Right lobe of liver (tissue), 6 donors: ENCODE data around the gene IL23R. TPM values are rescaled to one million over a fixed set of nuclear protein-coding genes. Genes with fewer than 3 reads are reported as not detected.

Source experiments
- ATAC-seq, 4 donors: fragments of 200-7000 bp; cut with Tn5 transposase; one replicate each; pipeline ENCODE4 v1.9.1; 2020; ENCODE audit warnings: mild to moderate bottlenecking in 4 of 4, moderate library complexity in 4 of 4
- DNase-seq, 3 donors: peaks; one replicate each; pipeline ENCODE4 v3.0.0-alpha.2; 2020
- H3K27ac ChIP-seq, 3 donors: fragments of 200-600 bp; one replicate each; pipeline ENCODE4 v1.8.0; 2022
- H3K27me3 ChIP-seq, 2 donors: fragments of 200-600 bp; one replicate each; pipeline ENCODE4 v1.8.0; 2022
- H3K36me3 ChIP-seq, 4 donors: fragments of 200-600 bp; sonication (generic) in 1 of 4; one replicate each; pipeline versions ENCODE4 v1.5.1 to v1.8.0; 2017 to 2022; ENCODE audit warnings: control low read depth in 1 of 4
- H3K4me1 ChIP-seq, 4 donors: fragments of 200-600 bp; sonication (generic) in 1 of 4; one replicate each; pipeline versions ENCODE4 v1.5.1 to v1.8.0; 2017 to 2022; ENCODE audit warnings: control low read depth in 1 of 4
- H3K4me3 ChIP-seq, 3 donors: fragments of 200-600 bp; one replicate each; pipeline ENCODE4 v1.8.0; 2022
- H3K9me3 ChIP-seq, 4 donors: fragments of 200-600 bp; sonication (generic) in 1 of 4; one replicate each; pipeline versions ENCODE4 v1.5.1 to v1.8.0; 2017 to 2022; ENCODE audit warnings: control low read depth in 1 of 4
- POLR2A ChIP-seq: fragments of 450-650 bp; IDR thresholded peaks from one replicate; pipeline ENCODE4 v1.6.1; 2017; ENCODE audit warnings: antibody characterized with exemption, mild to moderate bottlenecking
- WGBS: methylation state at CpG from one replicate; pipeline ENCODE4 v1.1.6; 2018; ENCODE audit warnings: low coverage, low lambda C conversion rate; ENCODE audit not compliant: insufficient coverage; ENCODE audit errors: missing lambda C conversion rate; 5-methylcytosine and 5-hydroxymethylcytosine counted together
- intact Hi-C, 2 donors: fragments of 100-400 bp; cut with DNase I; formaldehyde crosslinking; loops; one replicate each; pipeline versions ENCODE4 v1.11.2 to v1.14.1; 2022
- total RNA-seq, 6 experiments: library from RNA; depleted of rRNA in 2 of 6; stranded (reverse); fragments of >200 nt in 2 of 6; fragmentation: NEBNext Ultra II Directional in 3 of 6; extraction: Animal tissue kit (Norgen Biotek cat#: 25700) in 3 of 6; gene quantifications; one replicate each; pipeline versions ENCODE4 v1.1.0 to v1.2.4, GENCODE V29; 2016 to 2023
- TF ChIP-seq, protein P1 (sequence below), 4 donors: fragments of 200-600 bp in 3 of 4; fragments of 450-650 bp in 1 of 4; IDR thresholded peaks; one replicate each; pipeline versions ENCODE4 v1.5.1 to v1.8.0; 2016 to 2022; ENCODE audit warnings: antibody characterized with exemption in 4 of 4, mild to moderate bottlenecking in 2 of 4
- donor health status: DM: no; HTN: yes; CAD: no.
- donor health status: DM: no; HTN: no; CAD: no.
- donor health status: DM: no; HTN: no; CAD: no.
- donor health status: DM: no; HTN: yes; CAD: no.
- donor health status: DM: no; HTN: yes; CAD: no.

IL23R gene
- total RNA-seq, 6 experiments from 2014 or later = 0.12 TPM; not detected in 5

DNA sequence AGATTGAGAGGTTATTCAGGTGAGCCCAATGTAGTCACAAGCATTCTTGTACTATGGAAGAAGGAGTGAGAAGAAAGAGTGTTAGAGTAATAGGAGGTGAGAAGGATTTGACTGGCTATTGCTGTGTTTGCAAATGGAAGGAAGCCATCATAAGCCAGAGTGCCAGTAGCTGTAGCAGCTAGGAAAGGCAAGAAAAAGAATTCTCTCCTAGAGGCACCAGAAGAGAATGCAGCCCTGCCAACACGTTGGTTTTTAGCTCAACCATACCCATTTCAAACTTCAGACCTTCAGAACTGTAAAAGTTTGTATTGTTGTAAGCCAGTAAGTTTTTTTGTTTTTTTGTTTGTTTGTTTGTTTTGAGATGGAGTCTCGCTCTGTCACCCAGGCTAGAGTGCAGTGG is 132.5 kb downstream of the IL23R start:
- DNase-seq (no peak), ATAC-seq (no peak)
- Histone ChIP-seq H3K4me1 (no peaks in the 10 kb centered on the region), H3K27ac (no peak overlapping the region), H3K36me3 (no peaks in the 10 kb centered on the region), H3K27me3 (no peaks in the 10 kb centered on the region), H3K9me3 (no peaks in the 10 kb centered on the region), H3K4me3 (no peak overlapping the region)
- TF ChIP-seq, protein P1, sequence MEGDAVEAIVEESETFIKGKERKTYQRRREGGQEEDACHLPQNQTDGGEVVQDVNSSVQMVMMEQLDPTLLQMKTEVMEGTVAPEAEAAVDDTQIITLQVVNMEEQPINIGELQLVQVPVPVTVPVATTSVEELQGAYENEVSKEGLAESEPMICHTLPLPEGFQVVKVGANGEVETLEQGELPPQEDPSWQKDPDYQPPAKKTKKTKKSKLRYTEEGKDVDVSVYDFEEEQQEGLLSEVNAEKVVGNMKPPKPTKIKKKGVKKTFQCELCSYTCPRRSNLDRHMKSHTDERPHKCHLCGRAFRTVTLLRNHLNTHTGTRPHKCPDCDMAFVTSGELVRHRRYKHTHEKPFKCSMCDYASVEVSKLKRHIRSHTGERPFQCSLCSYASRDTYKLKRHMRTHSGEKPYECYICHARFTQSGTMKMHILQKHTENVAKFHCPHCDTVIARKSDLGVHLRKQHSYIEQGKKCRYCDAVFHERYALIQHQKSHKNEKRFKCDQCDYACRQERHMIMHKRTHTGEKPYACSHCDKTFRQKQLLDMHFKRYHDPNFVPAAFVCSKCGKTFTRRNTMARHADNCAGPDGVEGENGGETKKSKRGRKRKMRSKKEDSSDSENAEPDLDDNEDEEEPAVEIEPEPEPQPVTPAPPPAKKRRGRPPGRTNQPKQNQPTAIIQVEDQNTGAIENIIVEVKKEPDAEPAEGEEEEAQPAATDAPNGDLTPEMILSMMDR (IDR thresholded peaks at IDR 0.05) = no peak
- TF ChIP-seq POLR2A = no peak
- WGBS = 20% methylated on average over 1 of the region's 2 CpGs
- intact Hi-C loops = no loop called here

DNA sequence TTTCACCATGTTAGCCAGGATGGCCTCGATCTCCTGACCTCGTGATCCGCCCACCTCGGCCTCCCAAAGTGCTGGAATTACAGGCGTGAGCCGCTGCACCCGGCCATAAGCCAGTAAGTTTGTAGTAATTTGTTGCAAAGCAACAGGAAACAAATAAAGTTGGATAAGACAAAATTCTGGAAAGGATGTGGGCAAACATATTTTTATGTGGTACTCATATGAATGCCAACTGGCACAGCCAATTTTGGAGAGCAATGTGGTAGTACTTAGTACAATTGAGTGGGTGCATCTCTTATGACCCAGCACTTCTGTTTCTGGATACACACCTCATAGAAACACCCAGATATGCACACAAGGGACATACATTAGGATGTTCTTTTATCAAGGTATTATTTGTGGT is 133.0 kb downstream of the IL23R start:
- intact Hi-C loops = no loop called here

DNA sequence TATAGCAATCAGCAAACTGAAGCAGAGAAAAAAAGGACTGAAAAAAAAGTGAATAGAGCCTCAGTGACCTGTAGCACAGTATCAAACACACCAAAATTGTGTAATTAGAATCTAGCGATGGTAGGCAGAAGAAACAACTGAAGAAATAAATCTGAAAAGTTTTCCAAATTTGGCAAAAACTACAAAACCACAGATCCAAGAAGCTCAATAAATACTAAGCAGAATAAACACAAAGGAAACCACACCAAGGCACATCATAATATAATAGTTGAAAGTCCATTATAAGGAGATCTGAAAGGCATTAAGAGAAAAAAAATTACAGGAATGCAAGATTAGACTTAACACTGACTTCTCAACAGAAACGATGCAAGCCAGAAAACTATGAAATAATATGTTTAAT is 134.3 kb downstream of the IL23R start:
- ATAC-seq (no peak), DNase-seq (no peak)
- 28% methylated on average over 2 of the region's 2 CpGs for WGBS
- H3K9me3 ChIP-seq = no peaks in the 10 kb centered on the region
- no peak overlapping the region for H3K4me3 ChIP-seq
- TF ChIP-seq, protein P1 (IDR thresholded peaks at IDR 0.05) = no peak
- TF ChIP-seq POLR2A = no peak
- intact Hi-C loops = no loop called here
- H3K36me3 ChIP-seq = no peaks in the 10 kb centered on the region
- H3K27ac ChIP-seq = no peak overlapping the region
- no peaks in the 10 kb centered on the region for H3K27me3 ChIP-seq
- no peaks in the 10 kb centered on the region for H3K4me1 ChIP-seq

More for the DNA sequence above, 133.0 kb downstream of the IL23R start:
- H3K27me3 ChIP-seq = no peaks in the 10 kb centered on the region
- no peak overlapping the region for H3K4me3 ChIP-seq
- H3K36me3 ChIP-seq = no peaks in the 10 kb centered on the region
- ATAC-seq (no peak), DNase-seq (no peak)
- no peaks in the 10 kb centered on the region for H3K4me1 ChIP-seq
- no peaks in the 10 kb centered on the region for H3K9me3 ChIP-seq
- 81% methylated on average over 4 of the region's 7 CpGs for WGBS
- no peak overlapping the region for H3K27ac ChIP-seq
- TF ChIP-seq POLR2A = no peak
- TF ChIP-seq, protein P1 (IDR thresholded peaks at IDR 0.05) = no peak

DNA sequence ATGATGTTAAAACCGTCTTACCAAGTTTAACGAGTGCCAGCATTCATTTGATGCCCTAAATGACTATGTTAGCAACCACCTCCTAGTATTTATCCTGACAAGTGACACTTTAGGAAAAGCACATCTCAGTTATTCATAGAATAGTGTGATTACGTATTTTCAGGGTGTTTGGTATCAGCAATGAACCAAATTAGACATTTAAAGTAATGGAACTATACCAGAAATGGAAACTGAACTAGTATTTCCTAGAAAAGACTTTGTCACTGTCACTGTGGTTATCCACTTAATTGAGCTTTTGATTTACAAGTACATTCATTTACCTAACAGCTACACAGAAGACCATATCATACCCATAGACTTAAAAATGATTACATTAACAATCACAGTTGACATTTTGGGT is 137.8 kb downstream of the IL23R start:
- WGBS = 53% methylated on average over 3 of the region's 3 CpGs
- Histone ChIP-seq H3K36me3 (no peaks in the 10 kb centered on the region), H3K9me3 (no peaks in the 10 kb centered on the region), H3K4me3 (no peak overlapping the region), H3K27ac (no peak overlapping the region), H3K4me1 (peaks cover 0 to 9% (median 0%) of the 10 kb centered on the region in 4 donors), H3K27me3 (peaks cover 0 to 13% of the 10 kb centered on the region in 2 donors)
- ATAC-seq = no peak
- intact Hi-C loops = no loop called here
- DNase-seq = no peak
- no peak for TF ChIP-seq POLR2A
- TF ChIP-seq, protein P1 (IDR thresholded peaks at IDR 0.05) = no peak

DNA sequence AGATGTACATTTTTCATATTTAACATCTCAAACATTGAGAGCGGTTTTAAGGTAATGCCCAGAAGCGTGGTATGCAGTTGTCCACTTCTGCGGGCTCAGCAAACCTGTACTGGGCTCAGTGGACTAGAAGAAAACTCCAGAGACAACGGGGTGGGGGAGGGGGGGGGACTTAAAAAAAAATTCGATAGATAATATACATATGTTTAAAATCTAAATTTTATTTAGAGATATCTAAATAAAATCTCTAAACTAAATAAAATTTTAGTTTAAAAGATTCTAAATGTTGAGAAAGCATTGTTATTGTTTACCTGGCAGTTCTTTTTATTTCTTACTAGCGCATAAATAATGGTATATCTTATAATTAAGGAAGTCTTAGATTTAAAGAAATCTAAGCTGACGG is 140.3 kb downstream of the IL23R start:
- Histone ChIP-seq H3K27ac (no peak overlapping the region), H3K9me3 (no peaks in the 10 kb centered on the region), H3K4me3 (no peak overlapping the region), H3K27me3 (peaks cover 0 to 13% of the 10 kb centered on the region in 2 donors), H3K4me1 (peaks cover 0 to 9% (median 0%) of the 10 kb centered on the region in 4 donors), H3K36me3 (no peaks in the 10 kb centered on the region)
- TF ChIP-seq POLR2A = no peak
- TF ChIP-seq, protein P1 (IDR thresholded peaks at IDR 0.05) = no peak
- no peak for ATAC-seq
- 73% methylated on average over 7 of the region's 7 CpGs for WGBS
- no peak for DNase-seq
- intact Hi-C loops = no loop called here
